Measurements from ENCODE around the gene UGT2B17. TPM values are rescaled to one million over a fixed set of nuclear protein-coding genes. Genes with fewer than 3 reads are reported as not detected.

UGT2B17 gene
- total and polyA plus RNA-seq, 2 of the 13 experiments (the other 11 are each of a cell fraction or from before 2014, with no cell fraction given), result not detected

GRCh38 chr4:68499021-68499420 is 77.1 kb downstream of the UGT2B17 start:
- WGBS (ENCODE audit: low lambda C conversion rate), result 81% methylated on average over 4 of the region's 4 CpGs
- Histone ChIP-seq H3K4me3 (replicated peaks in 1 of 3; ENCODE audit: insufficient read depth in 1 of 3, low read depth in 2 of 3, low read length in 3 of 3) (no peak overlapping the region), H3K27me3 (ENCODE audit: control insufficient read depth in 1 of 2, insufficient read depth in 2 of 2, low read length in 2 of 2) (no peaks in the 10 kb centered on the region), H3K4me1 (ENCODE audit: insufficient read depth, low read length) (peaks cover 21% of the 10 kb centered on the region), H3K4me2 (ENCODE audit: low read depth, low read length) (no peak overlapping the region), H4K20me1 (ENCODE audit: insufficient read depth, low read length) (no peaks in the 10 kb centered on the region), H3K79me2 (ENCODE audit: insufficient read depth, low read length) (no peaks in the 10 kb centered on the region), H3K27ac (ENCODE audit: extremely low read length, insufficient read depth, low read length) (no peak overlapping the region), H2AFZ (ENCODE audit: low read length) (no peak overlapping the region), H3K9ac (ENCODE audit: insufficient read depth, low read depth, low read length) (no peak overlapping the region), H3K9me3 (ENCODE audit: low read length) (no peaks in the 10 kb centered on the region), H3K36me3 (replicated peaks in 1 of 2; ENCODE audit: control insufficient read depth in 1 of 2, insufficient read depth in 2 of 2, low read length in 2 of 2) (no peaks in the 10 kb centered on the region)
- in situ Hi-C loops (cut with HindIII; ENCODE audit: extremely low pct_ligation_motif_present, low pct_unique_long_range_greater_than_20kb) (loop anchor here (5.0 to 25.0 kb wide), 3 partner anchors 563 to 1113 kb away; no protein-coding TSS in a partner anchor), intact Hi-C loops (cut with micrococcal nuclease; ENCODE audit: unreplicated experiment) (loop anchor here (2.0 to 10.0 kb wide), 6 partner anchors 158 to 556 kb away; partner anchors contain the start of genes UGT2A3 and UGT2B10)
- ATAC-seq, result no peak
- ChIA-PET POLR2A (interaction anchor here (0.8 kb wide), 1 partner anchor 317 kb away, joined by 3 read pairs; the partner anchor contains the start of gene UGT2B10), CTCF (ENCODE audit: low intra/inter-chr PET ratio, low total read pairs) (interaction anchor here (1.4 kb wide), 1 partner anchor 671 kb away, joined by 4 read pairs; no protein-coding TSS in a partner anchor)
- FAIRE-seq, result no peak
- DNase-seq (ENCODE audit: low spot score), result no peak
- no peak for TF ChIP-seq ZNF550 (CRISPR knock-in tag; IDR thresholded peaks at IDR 0.05; ENCODE audit: borderline replicate concordance)
- TF ChIP-seq RORA (CRISPR knock-in tag; IDR thresholded peaks at IDR 0.05), result no peak
- TF ChIP-seq WIZ (CRISPR knock-in tag; IDR thresholded peaks at IDR 0.05), result no peak
- no peak for TF ChIP-seq ZNF546 (CRISPR knock-in tag; conservative IDR thresholded peaks at IDR 0.05)
- no peak for TF ChIP-seq ZNF670 (CRISPR knock-in tag; IDR thresholded peaks at IDR 0.05; ENCODE audit: borderline replicate concordance)
- no peak for TF ChIP-seq TSC22D2 (CRISPR knock-in tag; IDR thresholded peaks at IDR 0.05; ENCODE audit: borderline replicate concordance)
- TF ChIP-seq ZNF598 (CRISPR knock-in tag; IDR thresholded peaks at IDR 0.05; ENCODE audit: borderline replicate concordance), result no peak
- no peak for TF ChIP-seq KLF15 (CRISPR knock-in tag; IDR thresholded peaks at IDR 0.05; ENCODE audit: borderline replicate concordance)
- TF ChIP-seq THAP9 (CRISPR knock-in tag; IDR thresholded peaks at IDR 0.05; ENCODE audit: borderline replicate concordance), result no peak
- no peak for TF ChIP-seq SATB2 (CRISPR knock-in tag; IDR thresholded peaks at IDR 0.05)
- TF ChIP-seq CSRNP1 (CRISPR knock-in tag; IDR thresholded peaks at IDR 0.05), result no peak
- no peak for TF ChIP-seq HDAC1 (CRISPR knock-in tag; IDR thresholded peaks at IDR 0.05)
- TF ChIP-seq ZNF256 (CRISPR knock-in tag; conservative IDR thresholded peaks at IDR 0.05), result no peak
- TF ChIP-seq KLF6 (CRISPR knock-in tag; IDR thresholded peaks at IDR 0.05), result no peak
- TF ChIP-seq ZUFSP (CRISPR knock-in tag; IDR thresholded peaks at IDR 0.05; ENCODE audit: borderline replicate concordance), result no peak
- TF ChIP-seq ZNF205 (CRISPR knock-in tag; IDR thresholded peaks at IDR 0.05), result no peak
- TF ChIP-seq NFKB2 (CRISPR knock-in tag; IDR thresholded peaks at IDR 0.05; ENCODE audit: borderline replicate concordance), result no peak
- TF ChIP-seq HIVEP1 (CRISPR knock-in tag; IDR thresholded peaks at IDR 0.05), result no peak
- TF ChIP-seq NAIF1 (CRISPR knock-in tag; IDR thresholded peaks at IDR 0.05; ENCODE audit: borderline replicate concordance), result no peak
- BruUV-seq (replicated peaks), result no TSS peak

Data from HepG2 (cell line).